Activated CD8-positive, alpha-beta memory T cell treated with anti-CD3 and anti-CD28 coated beads, Interleukin-2, amount 10 ng/mL, durations not matched to agents 7 days and 5 days (primary cell): ENCODE results near the gene LST1. TPM values are rescaled to one million over a fixed set of nuclear protein-coding genes. Genes with fewer than 3 reads are reported as not detected.
A peak's percentile ranks its signal among the peaks of the same experiment; 100 is the strongest.

ENCODE experiments used
- ATAC-seq: fragments of 150-1000 bp; cut with Tn5 transposase; one replicate; pipeline ENCODE4 v1.10.0; 2021; ENCODE audit warnings: moderate library complexity
- CTCF ChIA-PET: fragments of 350-600 bp; sonication (Branson Sonifier 250); formaldehyde crosslinking; loops from one replicate; lab custom pipeline; 2021; ENCODE audit warnings: antibody characterized with exemption; lab: Charles Lee
- DNase-seq: peaks from one replicate; pipeline ENCODE4 v3.0.0-alpha.2; 2020
- H3K27ac Mint-ChIP-seq: one replicate; pipeline ENCODE4 v1.8.0; 2021; ENCODE audit warnings: mild to moderate bottlenecking, mixed read lengths
- H3K27me3 Mint-ChIP-seq: one replicate; pipeline ENCODE4 v1.8.0; 2021; ENCODE audit warnings: mixed read lengths
- H3K36me3 Mint-ChIP-seq: one replicate; pipeline ENCODE4 v1.8.0; 2021; ENCODE audit warnings: mild to moderate bottlenecking, mixed read lengths
- H3K4me1 Mint-ChIP-seq: one replicate; pipeline ENCODE4 v1.8.0; 2021; ENCODE audit warnings: mixed read lengths
- H3K4me3 Mint-ChIP-seq: one replicate; pipeline ENCODE4 v1.8.0; 2021; ENCODE audit warnings: mild to moderate bottlenecking, moderate library complexity, mixed read lengths
- H3K9me3 Mint-ChIP-seq: one replicate; pipeline ENCODE4 v1.8.0; 2022; ENCODE audit warnings: low read depth, mixed read lengths
- total RNA-seq, 2 experiments: library from RNA; stranded (reverse); gene quantifications; one replicate each; pipeline ENCODE4 v1.2.3, GENCODE V29; 2021

Gene LST1
- total RNA-seq, 2 experiments from 2014 or later, result 71.6 to 109 TPM

DNA sequence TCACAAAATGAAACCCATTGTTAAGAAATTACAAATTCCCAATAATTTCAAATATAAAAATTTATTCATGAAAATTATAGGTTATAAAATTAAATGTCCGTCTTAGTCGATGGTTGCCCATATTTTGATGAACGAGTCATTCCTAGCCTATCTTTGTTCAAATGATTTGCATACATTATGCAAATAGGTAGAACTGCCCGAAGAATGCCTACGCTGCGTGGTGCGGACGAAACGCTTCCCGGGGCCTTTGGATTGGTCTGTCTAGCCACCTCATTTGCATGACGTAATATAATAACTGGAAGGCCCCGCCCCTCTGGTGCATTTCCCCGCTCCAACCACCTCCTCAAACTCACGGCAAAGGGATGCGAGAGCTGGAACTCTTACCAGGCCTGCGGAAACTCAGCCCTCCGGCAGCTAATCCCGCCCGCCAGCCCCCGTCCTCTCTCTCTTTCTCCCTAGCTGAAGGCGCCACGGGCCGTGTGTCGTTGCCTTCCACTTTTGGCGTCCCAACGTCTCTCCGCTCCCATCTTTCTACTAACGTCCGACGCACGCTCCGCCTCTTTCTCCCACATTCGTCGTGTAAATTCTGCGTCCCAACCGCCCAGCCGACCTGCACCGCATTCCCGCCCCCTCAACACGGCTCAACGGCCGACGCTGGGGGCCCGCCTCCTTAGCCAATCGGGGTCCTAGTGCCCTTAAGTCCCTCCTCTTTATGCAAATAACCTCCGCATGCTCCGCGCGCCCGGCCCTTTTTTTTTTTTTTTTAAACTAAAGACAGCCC lies 33.9 kb downstream of the LST1 start:
- Mint-ChIP-seq H3K4me3 (peak overlapping the region; percentile 99), H3K36me3 (peaks cover 44% of the 10 kb centered on the region), H3K27me3 (no peaks in the 10 kb centered on the region), H3K27ac (peak overlapping the region; percentile 94), H3K4me1 (peaks cover 52% of the 10 kb centered on the region), H3K9me3 (no peaks in the 10 kb centered on the region)
- CTCF ChIA-PET, result interaction anchor here (0.7 to 1.3 kb wide), 5 partner anchors 22 to 118 kb away, joined by 3 to 7 read pairs (median 3); partner anchors contain the start of gene TNF
- ATAC-seq, result peak; percentile 88
- peak; percentile 99 for DNase-seq

DNA sequence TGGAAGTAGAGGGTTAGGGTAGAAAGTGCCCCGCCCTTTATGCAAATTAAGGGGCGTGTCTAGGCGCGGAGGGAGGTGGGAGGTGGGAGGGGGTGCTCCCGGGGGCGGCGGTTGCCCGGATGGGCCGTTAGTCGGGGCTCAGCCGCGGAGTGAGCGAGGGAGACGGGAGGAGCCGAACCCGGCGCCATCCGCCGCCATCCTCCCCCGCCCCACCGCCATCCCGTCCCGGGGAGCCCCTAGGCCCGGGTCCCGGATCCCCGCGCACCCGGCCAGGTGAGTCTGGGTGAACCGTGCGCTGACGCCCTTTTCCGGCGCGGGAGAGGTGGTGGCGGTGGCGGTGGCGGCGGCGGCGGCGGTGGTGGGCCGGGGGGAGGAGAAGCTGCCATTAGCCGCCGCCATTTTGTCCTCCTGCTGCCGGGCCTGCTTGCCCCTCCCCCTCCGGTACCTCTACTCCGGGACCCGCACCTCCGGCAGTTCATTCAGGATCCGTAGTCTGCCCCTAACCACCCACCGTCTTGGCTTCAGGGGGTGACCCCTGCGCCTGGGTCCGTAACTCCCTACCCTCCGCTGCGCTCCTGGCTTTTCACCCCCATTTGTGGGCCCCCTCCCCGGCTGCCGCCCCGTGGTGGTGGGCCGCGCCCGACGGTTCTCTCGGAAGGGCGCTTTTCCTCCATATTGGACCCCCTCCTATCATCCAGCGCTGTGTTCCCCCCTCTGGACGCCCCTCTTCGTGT lies 34.7 kb downstream of the LST1 start, which contains the start of gene PRRC2A:
Gene PRRC2A, plus strand, starts transcription at position 130 of the 734 bp plus-strand sequence. CDS start 2,075 bp downstream, outside the sequence.
- Mint-ChIP-seq H3K27me3 (no peaks in the 10 kb centered on the region), H3K4me3 (peak within 1 kb of the TSS; percentile 99), H3K9me3 (no peaks in the 10 kb centered on the region), H3K27ac (peak within 1 kb of the TSS; percentile 96), H3K4me1 (peaks cover 45% of the 10 kb centered on the region), H3K36me3 (peaks cover 51% of the 10 kb centered on the region)
- DNase-seq, result peak; percentile 88
- peak; percentile 28 for ATAC-seq
- CTCF ChIA-PET, result interaction anchor here (0.6 to 1.6 kb wide), 7 partner anchors 22 to 122 kb away, joined by 3 to 7 read pairs (median 3); no protein-coding TSS in a partner anchor

DNA sequence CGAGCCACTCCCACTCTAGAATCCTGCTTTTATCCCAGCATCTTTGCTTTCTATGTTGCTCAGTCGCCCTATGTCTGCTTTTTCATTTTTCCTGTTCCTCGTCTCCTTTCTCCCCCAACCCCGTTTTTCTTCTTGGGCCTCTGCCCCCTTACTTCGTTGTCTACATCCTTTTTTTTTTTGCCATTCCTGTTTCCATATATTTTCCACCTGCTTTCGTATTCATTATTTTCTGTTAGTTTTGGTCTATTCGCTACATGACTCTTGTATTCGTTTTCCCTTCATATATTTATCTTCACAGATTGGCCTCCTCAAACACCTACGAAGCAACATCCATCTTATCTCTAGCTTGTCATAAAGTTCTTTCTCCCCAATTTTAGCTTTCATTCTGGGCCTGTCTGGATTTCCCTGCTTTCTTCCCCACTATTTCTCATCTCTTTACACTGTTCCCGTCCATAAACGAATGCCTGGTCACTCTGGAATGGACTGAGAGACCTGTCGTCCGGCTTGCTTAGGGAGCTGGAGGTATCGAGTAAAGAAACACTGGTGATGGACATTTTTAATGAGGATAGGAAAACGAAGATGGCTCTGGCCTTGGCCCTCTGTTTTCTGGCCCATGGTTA lies 35.4 kb downstream of the LST1 start:
- DNase-seq (no peak), ATAC-seq (no peak)
- peak overlapping the region; percentile 96 for H3K27ac Mint-ChIP-seq
- peaks cover 56% of the 10 kb centered on the region for H3K36me3 Mint-ChIP-seq
- no peaks in the 10 kb centered on the region for H3K27me3 Mint-ChIP-seq
- CTCF ChIA-PET, result interaction anchor here (0.6 to 1.9 kb wide), 7 partner anchors 23 to 128 kb away, joined by 3 to 8 read pairs (median 3); no protein-coding TSS in a partner anchor
- peak overlapping the region; percentile 99 for H3K4me3 Mint-ChIP-seq
- H3K9me3 Mint-ChIP-seq, result no peaks in the 10 kb centered on the region
- H3K4me1 Mint-ChIP-seq, result peaks cover 40% of the 10 kb centered on the region

DNA sequence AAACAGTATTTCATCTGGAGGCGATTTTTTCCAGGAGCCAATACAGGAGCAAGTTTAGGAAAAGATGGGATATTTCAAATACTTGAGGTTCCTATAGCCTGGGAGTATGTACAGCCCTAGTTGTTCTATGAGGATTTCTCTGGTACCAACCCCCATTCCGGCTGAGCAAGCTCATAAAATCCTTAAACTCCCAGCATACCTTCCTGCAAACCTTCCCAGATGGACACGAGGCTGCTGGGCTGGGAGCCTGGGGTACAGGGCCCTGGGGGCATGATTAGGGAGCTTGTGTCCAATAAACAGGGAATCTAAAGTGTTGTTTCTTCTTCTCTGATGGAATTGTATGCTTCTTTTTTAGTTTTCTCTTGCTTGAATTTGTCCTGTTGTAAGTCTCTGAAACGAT lies 35.9 kb downstream of the LST1 start:
- Mint-ChIP-seq H3K4me3 (peak overlapping the region; percentile 99), H3K4me1 (peaks cover 37% of the 10 kb centered on the region), H3K27me3 (no peaks in the 10 kb centered on the region), H3K9me3 (no peaks in the 10 kb centered on the region), H3K36me3 (peaks cover 58% of the 10 kb centered on the region), H3K27ac (peak overlapping the region; percentile 96)
- no peak for ATAC-seq
- CTCF ChIA-PET, result interaction anchor here (1.0 to 1.9 kb wide), 9 partner anchors 24 to 208 kb away, joined by 3 to 8 read pairs (median 3); partner anchors contain the start of gene LST1
- DNase-seq, result no peak

DNA sequence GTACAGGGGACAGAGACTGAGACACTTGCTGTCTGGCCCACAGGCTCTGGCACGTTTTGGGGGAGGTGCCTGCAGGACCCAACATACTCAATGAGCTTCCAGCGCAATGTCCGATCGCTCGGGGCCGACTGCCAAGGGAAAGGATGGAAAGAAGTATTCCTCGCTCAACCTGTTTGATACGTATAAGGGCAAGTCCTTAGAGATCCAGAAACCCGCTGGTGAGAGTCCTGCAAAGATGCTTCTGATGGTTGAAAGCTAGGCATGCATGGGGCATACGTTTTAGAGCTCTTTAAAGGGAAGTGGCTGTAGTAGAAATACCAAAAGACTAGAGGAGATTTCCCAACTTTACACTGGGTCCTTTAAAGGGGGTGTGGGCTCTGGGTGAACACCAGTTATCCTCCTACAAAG lies 36.6 kb downstream of the LST1 start:
- Mint-ChIP-seq H3K27ac (peak overlapping the region; percentile 96), H3K27me3 (no peaks in the 10 kb centered on the region), H3K9me3 (no peaks in the 10 kb centered on the region), H3K4me1 (peaks cover 36% of the 10 kb centered on the region), H3K4me3 (peak overlapping the region; percentile 99), H3K36me3 (peaks cover 64% of the 10 kb centered on the region)
- CTCF ChIA-PET, result interaction anchor here (0.9 to 1.9 kb wide), 11 partner anchors 24 to 207 kb away, joined by 3 to 8 read pairs (median 3); partner anchors contain the start of genes GPANK1 and LST1
- DNase-seq (no peak), ATAC-seq (no peak)

DNA sequence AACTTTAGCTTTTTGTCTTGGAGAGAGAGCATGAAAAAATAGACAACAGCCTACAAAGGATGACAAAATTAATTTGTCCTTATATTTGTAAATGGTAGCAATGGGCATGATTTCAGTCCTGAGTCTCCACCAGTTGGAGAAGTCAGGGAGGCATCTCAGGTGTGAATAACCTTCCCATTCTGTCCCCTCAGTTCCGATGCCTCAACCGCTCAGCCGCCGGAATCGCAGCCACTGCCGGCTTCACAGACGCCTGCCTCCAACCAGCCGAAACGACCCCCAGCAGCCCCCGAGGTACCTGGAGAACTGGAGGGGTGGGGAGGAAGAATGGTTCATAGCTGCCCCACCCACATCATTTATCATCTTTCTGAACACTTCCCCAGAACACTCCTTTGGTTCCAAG lies 38.0 kb downstream of the LST1 start:
- DNase-seq (no peak), ATAC-seq (no peak)
- Mint-ChIP-seq H3K4me3 (no peak overlapping the region), H3K27me3 (no peaks in the 10 kb centered on the region), H3K4me1 (peaks cover 32% of the 10 kb centered on the region), H3K9me3 (no peaks in the 10 kb centered on the region), H3K36me3 (peaks cover 71% of the 10 kb centered on the region), H3K27ac (no peak overlapping the region)
- CTCF ChIA-PET, result no interaction called here

DNA sequence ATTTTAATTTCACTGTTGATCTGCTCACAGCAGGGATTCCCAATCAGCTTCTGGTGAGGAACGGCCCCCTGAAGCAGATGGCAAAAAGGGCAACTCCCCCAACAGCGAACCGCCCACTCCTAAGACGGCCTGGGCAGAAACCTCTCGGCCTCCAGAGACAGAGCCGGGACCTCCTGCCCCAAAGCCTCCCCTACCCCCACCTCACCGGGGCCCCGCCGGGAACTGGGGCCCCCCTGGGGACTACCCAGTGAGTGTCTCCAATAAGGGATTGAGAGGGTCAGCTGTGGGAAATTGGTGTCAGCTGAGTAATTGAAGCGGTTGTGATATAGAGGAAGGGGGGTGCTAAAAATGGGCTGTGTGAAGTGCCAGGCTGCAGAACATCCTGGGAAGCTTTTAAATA lies 40.9 kb downstream of the LST1 start:
- no peaks in the 10 kb centered on the region for H3K27me3 Mint-ChIP-seq
- no peak overlapping the region for H3K4me3 Mint-ChIP-seq
- no peak for DNase-seq
- H3K4me1 Mint-ChIP-seq, result peaks cover 21% of the 10 kb centered on the region
- no peak for ATAC-seq
- H3K27ac Mint-ChIP-seq, result no peak overlapping the region
- CTCF ChIA-PET, result interaction anchor here (0.9 to 1.6 kb wide), 3 partner anchors 9 to 45 kb away, joined by 3 to 5 read pairs (median 3); no protein-coding TSS in a partner anchor
- H3K9me3 Mint-ChIP-seq, result no peaks in the 10 kb centered on the region
- H3K36me3 Mint-ChIP-seq, result peaks cover 80% of the 10 kb centered on the region

DNA sequence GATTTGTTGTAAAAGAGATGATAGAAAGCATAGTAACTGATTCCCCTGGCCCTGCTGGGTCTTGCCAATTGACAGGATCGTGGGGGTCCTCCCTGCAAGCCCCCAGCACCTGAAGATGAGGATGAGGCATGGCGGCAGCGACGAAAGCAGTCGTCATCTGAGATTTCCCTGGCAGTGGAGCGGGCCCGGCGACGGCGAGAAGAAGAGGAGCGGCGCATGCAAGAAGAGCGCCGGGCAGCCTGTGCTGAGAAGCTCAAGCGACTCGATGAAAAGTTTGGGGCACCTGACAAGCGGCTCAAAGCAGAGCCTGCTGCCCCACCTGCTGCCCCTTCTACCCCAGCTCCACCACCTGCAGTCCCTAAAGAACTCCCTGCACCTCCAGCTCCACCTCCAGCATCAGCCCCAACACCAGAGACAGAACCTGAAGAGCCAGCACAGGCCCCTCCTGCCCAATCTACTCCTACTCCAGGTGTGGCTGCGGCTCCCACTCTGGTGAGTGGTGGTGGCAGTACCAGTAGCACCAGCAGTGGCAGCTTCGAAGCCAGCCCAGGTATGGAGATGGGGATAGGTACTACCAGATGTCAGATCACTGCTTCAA lies 41.7 kb downstream of the LST1 start:
- H3K36me3 Mint-ChIP-seq, result peaks cover 76% of the 10 kb centered on the region
- CTCF ChIA-PET, result interaction anchor here (0.9 to 1.6 kb wide), 2 partner anchors 9 to 12 kb away, joined by 3 to 5 read pairs; no protein-coding TSS in a partner anchor
- no peak for DNase-seq
- ATAC-seq, result no peak
- H3K4me1 Mint-ChIP-seq, result peaks cover 13% of the 10 kb centered on the region
- H3K27me3 Mint-ChIP-seq, result no peaks in the 10 kb centered on the region
- no peak overlapping the region for H3K27ac Mint-ChIP-seq
- H3K9me3 Mint-ChIP-seq, result no peaks in the 10 kb centered on the region
- H3K4me3 Mint-ChIP-seq, result no peak overlapping the region

DNA sequence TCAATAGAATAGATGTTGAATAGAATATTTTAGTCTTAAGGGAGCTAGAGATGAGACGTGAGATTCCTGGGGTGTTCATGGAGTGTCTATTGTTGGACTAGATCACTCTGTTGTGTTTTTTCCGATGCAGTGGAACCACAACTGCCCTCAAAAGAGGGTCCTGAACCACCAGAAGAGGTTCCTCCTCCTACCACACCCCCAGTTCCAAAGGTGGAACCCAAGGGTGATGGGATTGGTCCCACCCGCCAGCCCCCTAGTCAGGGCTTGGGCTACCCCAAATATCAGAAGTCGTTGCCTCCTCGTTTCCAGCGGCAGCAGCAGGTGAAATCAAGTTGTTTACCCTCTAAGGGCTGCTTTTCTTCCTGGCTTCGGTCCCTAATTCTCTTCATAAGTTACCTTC lies 42.9 kb downstream of the LST1 start:
- Mint-ChIP-seq H3K27me3 (no peaks in the 10 kb centered on the region), H3K27ac (no peak overlapping the region), H3K9me3 (no peaks in the 10 kb centered on the region), H3K36me3 (peaks cover 73% of the 10 kb centered on the region), H3K4me1 (peaks cover 8% of the 10 kb centered on the region), H3K4me3 (no peak overlapping the region)
- no peak for DNase-seq
- CTCF ChIA-PET, result no interaction called here
- ATAC-seq, result no peak

DNA sequence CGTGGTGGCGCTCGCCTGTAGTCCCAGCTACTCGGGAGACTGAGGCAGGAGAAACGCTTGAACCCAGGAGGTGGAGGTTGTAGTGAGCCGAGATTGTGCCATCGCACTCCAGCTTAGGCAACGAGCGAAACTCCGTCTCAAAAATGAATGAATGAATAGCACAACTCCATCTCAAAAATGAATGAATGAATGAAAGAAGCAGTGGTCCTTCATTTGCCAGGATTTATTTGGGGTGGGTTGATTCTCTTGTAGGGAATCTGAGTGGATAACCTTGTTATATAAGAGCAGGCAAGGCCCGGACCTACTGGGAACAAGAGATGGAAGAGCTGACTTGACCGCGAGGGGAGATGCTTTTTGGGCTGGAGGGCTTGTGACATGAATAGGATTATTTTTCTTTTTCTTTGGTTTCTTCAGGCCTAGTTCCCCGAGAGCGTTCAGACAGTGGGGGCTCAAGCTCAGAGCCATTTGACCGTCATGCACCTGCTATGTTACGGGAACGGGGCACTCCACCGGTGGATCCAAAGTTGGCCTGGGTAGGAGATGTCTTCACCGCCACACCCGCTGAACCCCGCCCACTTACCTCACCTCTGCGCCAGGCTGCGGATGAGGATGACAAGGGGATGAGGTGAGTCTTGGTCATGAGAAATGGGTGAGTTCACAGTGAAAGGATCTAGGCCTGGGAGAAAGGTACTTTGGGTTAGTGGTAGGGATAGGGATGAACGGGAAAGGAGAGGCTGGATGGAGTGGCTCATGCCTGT lies 44.3 kb downstream of the LST1 start:
- ATAC-seq, result no peak
- DNase-seq, result no peak
- H3K9me3 Mint-ChIP-seq, result no peaks in the 10 kb centered on the region
- H3K4me3 Mint-ChIP-seq, result no peak overlapping the region
- peaks cover 72% of the 10 kb centered on the region for H3K36me3 Mint-ChIP-seq
- H3K4me1 Mint-ChIP-seq, result peaks cover 9% of the 10 kb centered on the region
- CTCF ChIA-PET, result interaction anchor here (0.6 kb wide), 1 partner anchor 160 kb away, joined by 4 read pairs; no protein-coding TSS in a partner anchor
- H3K27me3 Mint-ChIP-seq, result no peaks in the 10 kb centered on the region
- H3K27ac Mint-ChIP-seq, result no peak overlapping the region

DNA sequence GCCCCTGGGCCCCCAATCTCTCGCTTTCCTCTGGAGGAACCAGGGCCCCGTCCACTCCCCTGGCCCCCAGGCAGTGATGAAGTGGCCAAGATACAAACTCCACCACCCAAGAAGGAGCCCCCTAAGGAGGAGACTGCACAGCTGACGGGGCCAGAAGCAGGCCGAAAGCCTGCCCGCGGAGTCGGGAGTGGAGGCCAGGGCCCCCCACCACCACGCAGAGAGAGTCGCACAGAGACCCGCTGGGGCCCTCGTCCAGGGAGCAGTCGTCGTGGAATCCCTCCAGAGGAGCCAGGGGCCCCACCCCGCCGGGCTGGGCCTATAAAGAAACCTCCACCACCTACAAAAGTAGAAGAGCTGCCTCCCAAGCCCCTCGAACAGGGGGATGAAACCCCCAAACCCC lies 45.1 kb downstream of the LST1 start:
- no peak for ATAC-seq
- Mint-ChIP-seq H3K4me1 (peaks cover 7% of the 10 kb centered on the region), H3K9me3 (no peaks in the 10 kb centered on the region), H3K27me3 (no peaks in the 10 kb centered on the region), H3K36me3 (peaks cover 69% of the 10 kb centered on the region), H3K4me3 (no peak overlapping the region), H3K27ac (no peak overlapping the region)
- no peak for DNase-seq
- CTCF ChIA-PET, result no interaction called here

DNA sequence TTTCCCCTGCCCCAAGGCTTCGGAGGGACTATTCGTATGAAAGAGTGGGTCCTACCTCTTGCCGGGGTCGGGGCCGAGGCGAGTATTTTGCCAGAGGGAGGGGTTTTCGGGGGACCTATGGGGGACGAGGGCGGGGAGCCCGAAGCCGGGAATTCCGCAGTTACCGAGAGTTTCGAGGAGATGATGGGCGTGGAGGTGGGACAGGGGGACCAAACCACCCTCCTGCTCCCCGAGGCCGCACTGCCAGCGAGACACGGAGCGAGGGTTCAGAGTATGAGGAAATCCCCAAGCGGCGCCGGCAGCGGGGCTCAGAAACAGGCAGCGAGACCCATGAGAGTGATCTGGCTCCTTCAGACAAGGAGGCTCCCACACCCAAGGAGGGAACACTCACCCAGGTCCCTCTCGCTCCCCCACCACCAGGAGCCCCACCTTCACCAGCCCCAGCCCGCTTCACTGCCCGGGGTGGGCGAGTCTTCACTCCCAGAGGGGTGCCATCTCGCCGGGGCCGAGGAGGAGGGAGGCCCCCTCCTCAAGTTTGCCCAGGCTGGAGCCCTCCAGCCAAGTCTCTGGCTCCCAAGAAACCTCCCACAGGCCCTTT lies 45.7 kb downstream of the LST1 start:
- DNase-seq, result no peak
- Mint-ChIP-seq H3K9me3 (no peaks in the 10 kb centered on the region), H3K4me3 (no peak overlapping the region), H3K27ac (no peak overlapping the region), H3K4me1 (peaks cover 5% of the 10 kb centered on the region), H3K36me3 (peaks cover 67% of the 10 kb centered on the region), H3K27me3 (no peaks in the 10 kb centered on the region)
- no peak for ATAC-seq
- CTCF ChIA-PET, result no interaction called here
